Measurements from ENCODE around the gene PRKCE.

Gene PRKCE

DNA sequence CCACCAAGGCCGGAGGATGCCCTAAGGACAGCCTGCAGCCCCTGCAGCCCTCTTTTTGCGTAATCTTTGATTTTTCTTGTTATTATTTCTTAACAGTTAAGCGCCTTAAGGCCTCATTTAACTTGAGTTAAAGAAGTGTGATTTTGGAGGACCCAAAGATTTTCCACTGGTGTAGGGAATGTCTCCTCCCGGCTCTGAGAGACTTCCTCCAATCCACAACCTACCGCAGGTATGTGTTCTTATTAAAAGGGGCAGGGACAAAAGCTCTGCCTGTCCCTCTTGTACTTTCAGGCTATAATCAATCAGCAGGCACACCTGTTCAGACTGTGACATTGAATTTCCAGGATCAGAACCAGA is 285.1 kb downstream of the PRKCE start:
- H3K27me3 ChIP-seq (ENCODE audit: control insufficient read depth, insufficient read depth, low read length) = no peaks in the 10 kb centered on the region
- no peak overlapping the region for H3K4me3 ChIP-seq (ENCODE audit: low read length)
- H3K9ac ChIP-seq (ENCODE audit: low read length) = no peak overlapping the region
- peaks cover 4% of the 10 kb centered on the region for H3K4me1 ChIP-seq (ENCODE audit: control insufficient read depth, low read depth, low read length)
- no peaks in the 10 kb centered on the region for H3K9me3 ChIP-seq (ENCODE audit: control insufficient read depth, low read depth, low read length)
- no peak overlapping the region for H3K27ac ChIP-seq (ENCODE audit: low read length)
- H3K36me3 ChIP-seq (ENCODE audit: control insufficient read depth, low read depth, low read length) = no peaks in the 10 kb centered on the region

DNA sequence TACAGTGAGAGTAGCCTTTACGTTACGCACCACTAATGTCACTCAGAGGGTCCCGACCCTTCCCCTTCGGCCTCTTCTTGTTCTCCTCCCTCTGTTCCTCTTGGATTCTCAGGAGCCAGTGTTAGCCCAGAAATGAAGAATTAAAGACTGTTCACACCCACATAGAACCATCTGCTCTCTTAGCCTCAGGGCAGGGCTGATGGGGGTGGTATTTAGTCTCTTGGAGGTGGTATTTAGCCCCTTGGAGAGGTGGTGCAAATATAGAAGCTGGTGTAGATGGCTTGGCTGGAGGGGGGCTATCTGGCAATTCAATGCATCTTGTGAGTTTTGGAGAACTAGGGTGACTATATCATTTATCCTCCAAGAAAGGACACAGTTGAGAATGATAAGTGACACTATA is 286.5 kb downstream of the PRKCE start:
- Histone ChIP-seq H3K4me1 (ENCODE audit: control insufficient read depth, low read depth, low read length) (peaks cover 4% of the 10 kb centered on the region), H3K4me3 (ENCODE audit: low read length) (no peak overlapping the region), H3K9me3 (ENCODE audit: control insufficient read depth, low read depth, low read length) (no peaks in the 10 kb centered on the region), H3K36me3 (ENCODE audit: control insufficient read depth, low read depth, low read length) (no peaks in the 10 kb centered on the region), H3K27ac (ENCODE audit: low read length) (no peak overlapping the region), H3K9ac (ENCODE audit: low read length) (no peak overlapping the region), H3K27me3 (ENCODE audit: control insufficient read depth, insufficient read depth, low read length) (no peaks in the 10 kb centered on the region)

DNA sequence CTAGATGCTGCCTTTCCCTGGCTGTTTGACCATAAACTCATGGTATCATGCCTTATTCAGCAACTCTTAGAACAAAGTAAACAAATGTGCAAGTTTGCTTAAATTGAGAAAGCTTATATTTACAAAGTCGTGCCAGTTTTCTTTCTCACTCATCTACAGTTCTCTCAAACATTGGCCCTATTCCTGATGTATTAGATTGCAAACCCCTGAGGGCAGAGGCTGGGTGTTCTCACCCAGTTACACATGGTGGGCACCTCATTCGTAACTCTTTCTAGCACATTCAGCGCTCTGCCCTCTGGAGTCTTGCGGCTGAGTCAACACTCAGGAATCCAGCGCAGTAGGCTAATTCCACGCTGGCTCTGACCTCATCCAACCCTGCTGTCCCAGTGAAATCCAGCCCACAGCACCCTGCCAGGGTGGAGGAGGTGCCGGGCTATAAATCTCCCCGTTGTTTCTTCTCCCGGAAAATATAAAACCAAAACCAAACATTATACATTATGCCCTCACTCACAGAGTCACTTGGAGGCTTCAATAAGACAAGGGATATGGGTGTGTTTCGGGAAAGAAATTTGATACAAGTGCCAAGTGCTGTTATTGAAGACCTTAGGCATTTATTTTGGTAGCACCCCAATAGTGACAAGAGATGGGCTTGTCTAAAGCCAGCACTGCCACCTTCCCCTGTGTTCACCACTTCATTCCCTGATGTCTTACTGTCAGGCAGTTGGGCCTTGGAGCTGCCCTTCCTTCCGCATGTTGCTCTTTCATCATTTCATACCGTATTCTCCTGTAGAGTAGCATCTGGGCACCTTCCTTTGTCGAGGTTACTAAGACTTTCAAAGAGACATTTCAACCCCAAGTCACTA is 287.4 kb downstream of the PRKCE start:
- H3K9me3 ChIP-seq (ENCODE audit: control insufficient read depth, low read depth, low read length) = no peaks in the 10 kb centered on the region
- H3K27ac ChIP-seq (ENCODE audit: low read length) = no peak overlapping the region
- peaks cover 4% of the 10 kb centered on the region for H3K4me1 ChIP-seq (ENCODE audit: control insufficient read depth, low read depth, low read length)
- H3K4me3 ChIP-seq (ENCODE audit: low read length) = no peak overlapping the region
- no peak overlapping the region for H3K9ac ChIP-seq (ENCODE audit: low read length)
- H3K36me3 ChIP-seq (ENCODE audit: control insufficient read depth, low read depth, low read length) = no peaks in the 10 kb centered on the region
- no peaks in the 10 kb centered on the region for H3K27me3 ChIP-seq (ENCODE audit: control insufficient read depth, insufficient read depth, low read length)

DNA sequence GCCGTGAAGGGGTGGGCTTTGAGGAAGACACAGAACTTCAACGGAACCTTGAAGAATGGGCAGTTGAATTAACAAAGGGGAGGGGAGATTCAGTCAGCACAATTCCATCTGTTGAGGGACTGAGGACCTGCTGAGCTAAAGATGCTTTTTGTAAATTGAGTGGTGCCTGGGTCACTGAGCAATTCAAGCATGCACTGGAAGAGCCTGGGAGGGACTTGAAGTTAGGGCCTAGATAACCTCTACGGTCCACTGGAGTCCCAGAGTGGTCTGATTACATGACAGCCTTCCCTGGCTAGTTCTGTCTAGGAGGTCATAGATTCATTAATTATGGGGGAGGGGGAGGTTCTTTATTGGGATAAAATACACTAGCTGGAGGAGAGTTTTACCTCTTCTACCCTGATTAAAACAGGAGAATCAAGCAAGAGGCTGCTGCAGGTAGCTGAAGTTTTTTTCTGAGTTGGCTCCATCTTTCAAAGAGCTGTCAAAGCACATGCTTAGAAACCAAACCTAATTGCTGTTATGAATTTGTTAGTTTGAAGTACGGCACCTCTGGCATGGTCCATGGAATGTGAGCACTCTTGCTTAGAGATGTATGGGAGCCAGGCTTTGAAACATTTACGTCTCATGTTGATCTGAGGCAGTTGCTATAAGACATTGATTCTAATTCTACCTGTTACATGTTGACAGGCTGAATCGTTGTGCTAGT is 290.2 kb downstream of the PRKCE start:
- Histone ChIP-seq H3K36me3 (ENCODE audit: control insufficient read depth, low read depth, low read length) (no peaks in the 10 kb centered on the region), H3K9ac (ENCODE audit: low read length) (no peak overlapping the region), H3K4me1 (ENCODE audit: control insufficient read depth, low read depth, low read length) (no peaks in the 10 kb centered on the region), H3K4me3 (ENCODE audit: low read length) (no peak overlapping the region), H3K27ac (ENCODE audit: low read length) (no peak overlapping the region), H3K27me3 (ENCODE audit: control insufficient read depth, insufficient read depth, low read length) (no peaks in the 10 kb centered on the region), H3K9me3 (ENCODE audit: control insufficient read depth, low read depth, low read length) (no peaks in the 10 kb centered on the region)

DNA sequence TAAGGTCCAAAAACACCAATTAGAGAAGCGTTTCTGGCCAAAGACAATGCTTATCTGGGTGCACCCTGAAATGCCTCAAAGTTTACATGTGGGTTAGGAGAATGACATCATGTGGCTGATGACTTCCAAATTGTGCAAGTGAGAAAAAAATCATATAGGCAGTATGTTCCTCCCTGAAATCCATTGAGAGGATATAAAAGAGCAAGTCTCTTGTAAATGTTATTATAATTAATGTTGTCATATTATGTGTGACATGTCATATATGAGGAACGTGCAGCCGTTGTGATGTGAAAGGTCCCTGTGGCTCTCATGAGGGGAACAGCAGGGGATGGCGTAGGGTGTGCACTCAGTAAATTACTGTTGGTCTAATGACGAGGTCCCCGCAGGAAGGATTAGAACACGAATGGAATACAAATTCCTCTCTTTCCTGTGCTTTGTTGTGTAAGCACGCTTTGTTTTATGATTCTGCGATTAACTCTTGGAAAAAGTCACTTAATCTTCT is 290.8 kb downstream of the PRKCE start:
- Histone ChIP-seq H3K36me3 (ENCODE audit: control insufficient read depth, low read depth, low read length) (no peaks in the 10 kb centered on the region), H3K9me3 (ENCODE audit: control insufficient read depth, low read depth, low read length) (no peaks in the 10 kb centered on the region), H3K4me3 (ENCODE audit: low read length) (no peak overlapping the region), H3K27ac (ENCODE audit: low read length) (no peak overlapping the region), H3K4me1 (ENCODE audit: control insufficient read depth, low read depth, low read length) (no peaks in the 10 kb centered on the region), H3K27me3 (ENCODE audit: control insufficient read depth, insufficient read depth, low read length) (no peaks in the 10 kb centered on the region), H3K9ac (ENCODE audit: low read length) (no peak overlapping the region)

DNA sequence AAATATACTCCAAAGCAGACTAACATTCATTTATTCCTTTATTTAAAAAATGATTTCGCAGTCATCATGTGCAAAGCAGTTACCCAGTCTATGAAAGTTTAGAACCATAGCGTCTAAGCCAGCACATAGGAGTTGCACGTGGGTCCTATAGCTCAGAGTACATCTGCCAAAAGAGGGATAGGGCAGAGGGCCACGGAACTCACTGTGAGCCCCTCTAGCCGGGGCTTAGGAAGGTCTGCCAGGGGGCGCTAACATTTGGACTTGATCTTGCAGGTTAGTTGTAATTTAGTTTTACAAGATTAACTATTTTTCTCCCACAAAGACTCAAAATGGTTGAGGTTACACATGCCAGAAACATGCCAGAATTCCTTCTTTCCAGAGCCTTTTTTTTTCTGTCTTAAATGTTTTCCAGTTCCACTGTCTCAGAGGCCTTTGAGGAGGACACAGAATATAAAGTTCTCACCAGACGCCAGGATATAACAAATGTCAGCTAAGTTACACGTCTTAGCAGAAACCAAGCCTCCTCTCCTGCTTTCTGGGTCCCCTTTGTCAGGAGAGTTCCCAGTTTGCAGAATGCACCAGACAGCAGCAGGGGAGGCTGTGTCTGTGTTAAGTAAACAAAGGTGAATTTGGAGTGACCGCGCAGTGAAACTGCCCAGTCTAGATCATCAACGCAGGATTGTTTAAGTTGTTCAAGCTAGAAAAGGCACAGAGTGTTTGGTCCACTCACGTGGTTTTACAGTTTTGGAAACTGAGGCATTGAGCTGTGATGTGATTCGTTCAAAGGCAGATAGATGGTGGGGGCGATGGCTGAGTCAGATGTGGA is 292.0 kb downstream of the PRKCE start:
- H3K4me3 ChIP-seq (ENCODE audit: low read length) = no peak overlapping the region
- H3K27ac ChIP-seq (ENCODE audit: low read length) = no peak overlapping the region
- H3K36me3 ChIP-seq (ENCODE audit: control insufficient read depth, low read depth, low read length) = no peaks in the 10 kb centered on the region
- H3K9me3 ChIP-seq (ENCODE audit: control insufficient read depth, low read depth, low read length) = no peaks in the 10 kb centered on the region
- no peaks in the 10 kb centered on the region for H3K27me3 ChIP-seq (ENCODE audit: control insufficient read depth, insufficient read depth, low read length)
- no peak overlapping the region for H3K9ac ChIP-seq (ENCODE audit: low read length)
- no peaks in the 10 kb centered on the region for H3K4me1 ChIP-seq (ENCODE audit: control insufficient read depth, low read depth, low read length)

DNA sequence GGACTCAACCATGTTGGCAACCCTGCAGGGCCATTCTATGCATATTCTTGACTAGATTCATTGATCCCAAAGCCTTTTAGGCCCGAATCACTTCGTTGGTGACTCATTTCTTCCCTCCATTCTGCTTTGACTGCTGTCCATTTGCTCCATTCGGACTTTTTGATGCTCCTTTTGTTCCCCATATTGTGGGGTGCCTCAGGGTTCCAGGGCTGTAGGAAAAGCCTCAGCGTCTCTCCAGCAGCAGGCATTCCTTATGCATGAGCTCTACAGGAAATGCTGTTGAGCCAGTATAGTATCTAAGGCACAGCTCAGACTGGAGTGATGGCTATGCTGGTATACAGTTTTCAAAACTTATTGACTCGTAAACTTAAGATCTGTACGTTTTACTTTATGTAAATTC is 292.6 kb downstream of the PRKCE start:
- no peak overlapping the region for H3K27ac ChIP-seq (ENCODE audit: low read length)
- no peak overlapping the region for H3K4me3 ChIP-seq (ENCODE audit: low read length)
- no peaks in the 10 kb centered on the region for H3K9me3 ChIP-seq (ENCODE audit: control insufficient read depth, low read depth, low read length)
- H3K4me1 ChIP-seq (ENCODE audit: control insufficient read depth, low read depth, low read length) = no peaks in the 10 kb centered on the region
- no peaks in the 10 kb centered on the region for H3K36me3 ChIP-seq (ENCODE audit: control insufficient read depth, low read depth, low read length)
- H3K9ac ChIP-seq (ENCODE audit: low read length) = no peak overlapping the region
- no peaks in the 10 kb centered on the region for H3K27me3 ChIP-seq (ENCODE audit: control insufficient read depth, insufficient read depth, low read length)

DNA sequence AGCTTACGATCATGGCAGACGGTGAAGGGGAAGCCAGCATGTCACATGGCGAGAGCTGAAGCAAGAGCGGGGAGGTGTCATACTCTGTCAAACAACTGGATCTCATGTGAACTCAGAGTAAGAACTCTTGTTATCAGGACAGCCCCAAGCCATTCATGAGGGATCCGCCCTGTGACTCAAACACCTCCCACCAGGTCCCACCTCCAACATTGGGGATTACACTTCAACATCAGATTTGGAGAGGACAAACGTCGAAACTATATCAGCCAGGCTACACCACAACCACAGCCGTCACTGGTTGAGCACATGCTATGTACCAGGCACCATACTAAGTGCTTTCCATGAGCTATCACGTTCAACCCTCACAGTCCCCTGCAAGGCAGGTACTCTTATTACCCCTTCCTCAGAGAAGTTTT is 293.8 kb downstream of the PRKCE start:
- Histone ChIP-seq H3K27me3 (ENCODE audit: control insufficient read depth, insufficient read depth, low read length) (no peaks in the 10 kb centered on the region), H3K4me3 (ENCODE audit: low read length) (no peak overlapping the region), H3K9me3 (ENCODE audit: control insufficient read depth, low read depth, low read length) (no peaks in the 10 kb centered on the region), H3K36me3 (ENCODE audit: control insufficient read depth, low read depth, low read length) (no peaks in the 10 kb centered on the region), H3K9ac (ENCODE audit: low read length) (no peak overlapping the region), H3K27ac (ENCODE audit: low read length) (no peak overlapping the region), H3K4me1 (ENCODE audit: control insufficient read depth, low read depth, low read length) (no peaks in the 10 kb centered on the region)

DNA sequence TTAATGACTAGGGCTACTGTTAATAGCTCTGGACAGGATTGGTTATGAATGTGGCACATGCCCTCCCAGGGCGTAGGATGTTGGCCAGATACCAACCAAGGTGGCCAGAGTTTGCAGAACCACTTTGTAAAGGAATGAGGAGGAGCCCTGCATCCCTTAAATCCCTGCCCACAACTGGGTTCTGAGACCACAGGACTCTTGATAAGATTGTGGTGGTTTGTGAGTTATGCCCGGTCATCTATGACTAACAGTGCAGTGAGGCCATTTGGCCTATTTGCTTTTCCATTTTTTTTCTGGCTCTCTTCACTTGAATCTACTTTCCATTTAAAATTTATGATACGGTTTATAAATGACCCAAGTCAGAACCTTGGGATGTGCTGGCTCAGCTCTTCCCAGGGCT is 294.5 kb downstream of the PRKCE start:
- H3K36me3 ChIP-seq (ENCODE audit: control insufficient read depth, low read depth, low read length) = no peaks in the 10 kb centered on the region
- H3K9ac ChIP-seq (ENCODE audit: low read length) = no peak overlapping the region
- H3K4me1 ChIP-seq (ENCODE audit: control insufficient read depth, low read depth, low read length) = no peaks in the 10 kb centered on the region
- no peaks in the 10 kb centered on the region for H3K9me3 ChIP-seq (ENCODE audit: control insufficient read depth, low read depth, low read length)
- no peaks in the 10 kb centered on the region for H3K27me3 ChIP-seq (ENCODE audit: control insufficient read depth, insufficient read depth, low read length)
- H3K27ac ChIP-seq (ENCODE audit: low read length) = no peak overlapping the region
- no peak overlapping the region for H3K4me3 ChIP-seq (ENCODE audit: low read length)

DNA sequence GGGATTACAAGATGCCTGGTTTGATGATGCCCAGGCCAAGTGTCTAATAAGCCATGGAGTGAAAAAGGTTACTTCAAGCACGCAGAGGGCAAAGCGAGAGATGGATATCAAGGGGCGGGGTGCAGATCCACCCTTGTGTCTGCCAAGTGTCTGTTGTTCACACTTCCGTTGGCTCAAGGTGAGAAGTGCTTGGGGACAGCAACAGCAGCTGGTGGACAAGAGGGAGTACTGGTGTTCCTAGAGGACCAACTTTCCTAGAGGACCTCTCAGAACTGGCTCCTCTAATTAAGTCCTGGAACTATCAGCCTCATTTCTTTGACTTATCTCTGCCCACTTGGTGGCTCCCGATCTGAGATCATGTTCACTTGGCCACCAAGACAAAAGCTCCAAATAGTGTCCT is 299.1 kb downstream of the PRKCE start:
- H3K36me3 ChIP-seq (ENCODE audit: control insufficient read depth, low read depth, low read length) = no peaks in the 10 kb centered on the region
- H3K4me1 ChIP-seq (ENCODE audit: control insufficient read depth, low read depth, low read length) = no peaks in the 10 kb centered on the region
- H3K9me3 ChIP-seq (ENCODE audit: control insufficient read depth, low read depth, low read length) = no peaks in the 10 kb centered on the region
- no peak overlapping the region for H3K27ac ChIP-seq (ENCODE audit: low read length)
- H3K27me3 ChIP-seq (ENCODE audit: control insufficient read depth, insufficient read depth, low read length) = no peaks in the 10 kb centered on the region
- H3K9ac ChIP-seq (ENCODE audit: low read length) = no peak overlapping the region
- H3K4me3 ChIP-seq (ENCODE audit: low read length) = no peak overlapping the region

DNA sequence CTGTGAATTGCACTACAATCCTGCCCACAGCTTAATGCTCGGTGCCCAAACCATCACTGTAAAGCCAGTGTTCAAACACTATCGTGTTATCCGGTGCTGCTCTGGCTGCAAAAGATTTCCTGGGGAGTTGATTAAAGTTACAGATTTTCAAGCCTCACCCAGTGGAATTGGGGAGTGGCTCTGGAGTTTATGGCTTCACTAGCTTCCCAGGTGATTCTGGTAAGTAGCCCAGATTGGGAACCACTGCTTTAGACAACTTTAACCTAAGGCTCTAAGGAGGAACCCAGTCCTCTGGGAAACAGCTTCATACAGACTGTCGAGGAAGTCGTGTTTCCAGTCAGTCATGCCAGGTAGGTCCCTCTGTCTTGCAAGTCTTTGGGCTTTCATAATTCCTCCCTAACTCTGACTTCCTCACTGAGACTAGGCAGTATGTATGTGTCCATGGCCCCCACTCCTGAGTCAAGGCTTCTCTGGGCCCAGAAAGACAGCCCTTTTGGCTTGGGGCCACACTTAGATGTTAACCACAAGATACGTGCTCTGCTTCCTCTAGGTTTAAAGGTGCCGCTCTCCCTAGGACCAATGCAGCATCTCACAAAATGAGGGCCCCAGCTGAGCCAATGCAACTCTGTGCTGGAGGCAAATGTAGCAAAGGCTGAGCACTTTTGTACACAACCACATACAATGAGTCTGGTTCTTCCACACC is 299.7 kb downstream of the PRKCE start:
- Histone ChIP-seq H3K9me3 (ENCODE audit: control insufficient read depth, low read depth, low read length) (no peaks in the 10 kb centered on the region), H3K27ac (ENCODE audit: low read length) (no peak overlapping the region), H3K9ac (ENCODE audit: low read length) (no peak overlapping the region), H3K4me1 (ENCODE audit: control insufficient read depth, low read depth, low read length) (no peaks in the 10 kb centered on the region), H3K36me3 (ENCODE audit: control insufficient read depth, low read depth, low read length) (no peaks in the 10 kb centered on the region), H3K27me3 (ENCODE audit: control insufficient read depth, insufficient read depth, low read length) (no peaks in the 10 kb centered on the region), H3K4me3 (ENCODE audit: low read length) (no peak overlapping the region)

Measured in iPS-18a (cell line).